IgD-negative memory B cell (primary cell): Measurements from ENCODE around the gene DRC3. TPM values are rescaled to one million over a fixed set of nuclear protein-coding genes. Genes with fewer than 3 reads are reported as not detected.

Experiments
- H3K27ac Mint-ChIP-seq, 3 donors: one replicate each; pipeline ENCODE4 v1.8.0; 2020 to 2022; ENCODE audit warnings: mild to moderate bottlenecking in 3 of 3, mixed read lengths in 3 of 3, moderate library complexity in 1 of 3
- H3K27me3 Mint-ChIP-seq: one replicate; pipeline ENCODE4 v1.8.0; 2021; ENCODE audit warnings: mixed read lengths
- H3K36me3 Mint-ChIP-seq: one replicate; pipeline ENCODE4 v1.8.0; 2020; ENCODE audit warnings: mild to moderate bottlenecking, mixed read lengths
- H3K4me1 Mint-ChIP-seq, 3 donors: one replicate each; pipeline ENCODE4 v1.8.0; 2020 to 2022; ENCODE audit warnings: mixed read lengths in 3 of 3, mild to moderate bottlenecking in 1 of 3
- H3K4me3 Mint-ChIP-seq, 4 donors: one replicate each; pipeline ENCODE4 v1.8.0; 2020 to 2022; ENCODE audit warnings: mild to moderate bottlenecking in 4 of 4, mixed read lengths in 4 of 4, moderate library complexity in 3 of 4
- H3K9me3 Mint-ChIP-seq, 3 donors: one replicate each; pipeline ENCODE4 v1.8.0; 2020 to 2021; ENCODE audit warnings: mixed read lengths in 3 of 3, mild to moderate bottlenecking in 1 of 3
- polyA plus RNA-seq: library from polyadenylated mRNA; unstranded; fragments of 300-500 nt; fragmentation: Illumina TruSeq; gene quantifications from one replicate; pipeline ENCODE4 v1.2.3, GENCODE V29; 2021

DRC3 gene
- polyA plus RNA-seq, 1 donor from 2014 or later = 0.90 TPM

DNA sequence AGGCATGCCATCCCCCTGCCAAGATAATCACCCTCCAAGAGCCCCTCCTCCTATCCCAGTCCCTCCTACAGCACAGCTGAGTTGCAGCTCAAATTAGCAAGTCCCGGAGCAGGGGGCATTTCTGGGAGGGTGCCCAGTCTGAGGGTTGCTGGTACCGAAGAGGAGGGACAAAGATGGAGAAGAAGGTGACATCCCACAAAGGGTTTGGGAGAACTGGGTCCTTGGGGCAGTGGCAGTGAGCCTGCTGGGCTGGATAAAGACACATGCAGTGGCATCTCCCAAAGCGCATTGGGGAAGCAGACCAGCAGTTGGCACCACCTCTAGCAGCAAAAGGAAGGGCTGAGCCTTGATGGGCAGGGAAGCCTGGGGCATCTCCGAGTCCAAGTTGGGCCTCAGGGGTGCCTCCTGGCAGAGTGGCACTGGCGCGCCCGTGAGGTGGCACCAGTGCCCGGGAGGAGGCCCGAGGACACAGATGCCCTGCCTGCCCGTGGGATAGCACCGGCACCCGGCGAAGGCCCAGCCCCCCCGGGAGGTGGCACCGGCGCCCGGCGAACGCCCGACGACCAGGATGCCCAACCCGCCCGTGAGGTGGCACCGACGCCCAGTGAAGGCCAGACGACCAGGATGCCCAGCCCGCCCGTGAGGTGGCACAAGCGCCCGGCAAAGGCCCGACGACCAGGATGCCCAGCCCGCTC is 1.1 kb upstream of the DRC3 start:
- H3K9me3 Mint-ChIP-seq = no peaks in the 10 kb centered on the region
- peaks cover 13 to 27% (median 16%) of the 10 kb centered on the region in 3 donors for H3K4me1 Mint-ChIP-seq
- peaks cover 1% of the 10 kb centered on the region for H3K36me3 Mint-ChIP-seq
- peak overlapping the region in 1 of 3 donors; percentile 3 for H3K27ac Mint-ChIP-seq
- H3K27me3 Mint-ChIP-seq = no peaks in the 10 kb centered on the region
- peak overlapping the region; percentile 76 to 92 (median 86) for H3K4me3 Mint-ChIP-seq

DNA sequence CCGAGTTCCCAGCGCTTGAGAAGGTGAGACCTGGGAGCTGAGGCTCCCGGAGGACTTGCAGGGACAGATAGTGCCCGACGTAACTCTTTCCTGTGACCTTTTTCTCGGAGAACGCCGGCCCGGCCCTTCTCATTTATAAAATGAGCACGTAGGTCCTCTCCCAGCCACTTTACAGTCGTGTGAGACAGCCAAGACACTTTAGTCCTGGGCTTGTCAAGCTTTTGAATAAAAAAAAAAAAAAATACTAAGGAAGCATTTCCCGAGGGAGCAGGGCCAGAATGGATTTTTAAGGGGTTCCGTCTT is 241 bp downstream of the DRC3 start:
- peaks cover 7 to 21% (median 16%) of the 10 kb centered on the region in 3 donors for H3K4me1 Mint-ChIP-seq
- H3K27me3 Mint-ChIP-seq = no peaks in the 10 kb centered on the region
- peaks cover 1% of the 10 kb centered on the region for H3K36me3 Mint-ChIP-seq
- H3K9me3 Mint-ChIP-seq = no peaks in the 10 kb centered on the region
- peak overlapping the region; percentile 86 to 99 (median 97) for H3K4me3 Mint-ChIP-seq
- H3K27ac Mint-ChIP-seq = peak overlapping the region; percentile 77 to 99 (median 97)

DNA sequence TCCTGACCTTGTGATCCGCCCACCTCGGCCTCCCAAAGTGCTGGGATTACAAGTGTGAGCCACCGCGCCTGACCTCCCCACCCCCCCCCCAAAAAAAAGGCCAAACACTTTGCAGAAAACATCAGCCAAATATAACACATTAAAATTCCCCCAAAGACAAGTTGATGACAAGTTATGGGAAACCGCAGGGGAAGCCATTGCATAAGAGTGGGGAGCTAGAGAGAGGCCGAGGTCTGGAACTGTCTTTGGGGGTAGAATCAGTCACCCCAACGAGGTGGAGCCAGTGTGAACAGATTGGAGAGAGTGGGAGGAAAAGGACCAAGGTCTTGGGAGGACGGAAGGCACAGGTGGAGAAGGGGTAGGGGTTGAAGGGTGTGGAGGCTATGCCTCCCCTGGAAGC is 2.8 kb downstream of the DRC3 start:
- Mint-ChIP-seq H3K27me3 (peaks cover 2% of the 10 kb centered on the region), H3K9me3 (no peaks in the 10 kb centered on the region), H3K36me3 (no peaks in the 10 kb centered on the region), H3K4me3 (no peak overlapping the region), H3K4me1 (peaks cover 12 to 21% (median 15%) of the 10 kb centered on the region in 3 donors), H3K27ac (no peak overlapping the region)

DNA sequence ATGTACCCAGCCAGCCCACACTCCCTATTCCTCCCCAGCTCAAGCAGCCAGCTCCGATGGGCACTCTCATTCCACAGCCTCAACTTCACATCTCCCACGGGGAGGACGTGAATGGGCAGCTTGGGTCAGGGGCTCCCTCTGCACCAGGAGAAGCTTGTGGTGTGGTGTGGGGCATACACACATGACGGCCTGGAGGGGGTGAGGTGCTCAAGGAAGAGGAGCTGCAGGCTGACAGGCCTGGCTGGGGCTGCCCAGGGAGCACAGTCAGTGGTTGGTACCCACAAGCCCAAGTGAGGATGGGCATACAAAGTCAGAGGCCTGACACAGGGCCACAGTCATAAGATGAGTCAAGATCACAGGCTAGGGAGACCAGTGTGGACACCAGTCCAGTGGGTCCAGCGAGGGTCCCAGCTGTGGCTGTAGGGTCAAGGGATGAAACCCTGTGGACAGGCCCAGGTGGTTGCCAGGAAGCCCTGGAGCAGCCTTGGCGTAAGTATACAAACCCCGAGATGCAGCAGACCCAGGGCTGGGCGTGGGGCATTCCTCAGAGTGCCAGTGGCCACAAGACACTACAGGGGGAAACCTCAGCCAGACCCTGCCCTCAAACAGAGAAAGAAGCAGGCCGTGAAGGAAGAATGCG is 4.4 kb downstream of the DRC3 start:
- H3K27me3 Mint-ChIP-seq = peaks cover 2% of the 10 kb centered on the region
- H3K36me3 Mint-ChIP-seq = no peaks in the 10 kb centered on the region
- peaks cover 9 to 12% (median 11%) of the 10 kb centered on the region in 3 donors for H3K4me1 Mint-ChIP-seq
- no peaks in the 10 kb centered on the region for H3K9me3 Mint-ChIP-seq
- peak overlapping the region in 1 of 3 donors; percentile 28 for H3K27ac Mint-ChIP-seq
- no peak overlapping the region for H3K4me3 Mint-ChIP-seq

DNA sequence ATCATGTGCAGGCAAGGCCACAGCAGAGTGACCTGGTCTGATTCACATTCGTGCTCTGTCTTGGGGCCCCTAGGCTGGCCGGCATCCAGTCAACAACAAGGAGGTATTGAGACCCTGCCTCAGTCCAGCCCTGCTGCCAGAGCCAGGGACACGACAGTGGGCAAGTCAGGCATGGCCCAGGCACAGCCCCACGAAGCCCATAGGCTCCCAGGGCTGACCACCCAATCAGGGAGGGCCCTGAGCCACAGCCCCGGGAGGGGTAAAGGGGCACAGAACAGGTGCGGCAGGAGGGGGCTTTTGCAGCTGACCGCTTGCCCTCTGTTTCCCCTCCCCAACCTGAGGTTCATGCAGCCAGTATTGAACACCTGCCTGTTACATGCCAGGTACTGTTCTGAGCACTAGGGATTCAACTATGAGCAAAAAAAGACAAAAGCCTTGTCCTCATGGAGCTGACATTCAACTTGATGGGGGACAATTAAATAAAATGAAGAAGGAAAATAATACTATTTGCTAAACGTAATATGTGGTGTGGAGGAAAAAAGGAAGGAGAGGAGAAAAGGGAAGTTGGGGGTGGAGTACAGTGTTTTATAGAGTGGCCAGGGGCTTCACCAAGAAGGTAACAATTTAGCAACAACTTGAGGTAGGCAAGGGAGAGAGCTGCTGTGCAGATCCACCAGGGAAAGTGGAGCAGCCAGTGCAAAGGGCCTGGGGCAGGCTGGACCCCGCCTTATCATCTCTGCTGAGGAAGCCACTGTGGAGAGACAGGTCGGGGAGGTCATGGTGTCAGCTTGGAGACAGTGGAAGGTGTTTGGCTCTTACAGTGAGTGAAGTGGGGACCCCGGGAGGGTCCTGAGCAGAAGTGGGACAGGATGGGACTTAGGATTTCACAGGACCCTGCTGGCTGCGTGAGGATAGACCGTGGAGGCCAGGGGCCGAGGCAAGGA is 6.1 kb downstream of the DRC3 start:
- H3K27me3 Mint-ChIP-seq = peaks cover 2% of the 10 kb centered on the region
- H3K4me1 Mint-ChIP-seq = peaks cover 3 to 6% (median 4%) of the 10 kb centered on the region in 3 donors
- H3K27ac Mint-ChIP-seq = no peak overlapping the region
- H3K4me3 Mint-ChIP-seq = no peak overlapping the region
- H3K9me3 Mint-ChIP-seq = no peaks in the 10 kb centered on the region
- no peaks in the 10 kb centered on the region for H3K36me3 Mint-ChIP-seq

DNA sequence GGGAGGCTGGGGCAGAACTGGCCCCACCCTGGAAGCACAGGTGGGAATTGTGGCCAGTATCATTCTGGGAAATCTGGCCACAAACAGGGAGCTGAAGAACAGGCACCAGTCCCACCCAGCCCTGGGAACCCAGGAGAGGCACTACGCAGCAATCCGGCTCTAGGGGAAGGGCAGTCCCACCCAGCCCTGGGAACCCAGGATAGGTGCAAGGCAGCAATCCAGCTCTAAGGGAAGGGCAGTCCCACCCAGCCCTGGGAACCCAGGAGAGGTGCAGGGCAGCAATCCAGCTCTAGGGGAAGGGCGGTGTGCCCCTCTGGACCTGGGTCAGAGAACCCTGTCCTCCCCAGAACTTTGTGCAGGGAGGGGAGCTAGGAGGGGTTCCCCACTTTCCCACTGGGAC is 7.1 kb downstream of the DRC3 start:
- no peak overlapping the region for H3K4me3 Mint-ChIP-seq
- no peaks in the 10 kb centered on the region for H3K36me3 Mint-ChIP-seq
- H3K9me3 Mint-ChIP-seq = no peaks in the 10 kb centered on the region
- H3K27me3 Mint-ChIP-seq = peaks cover 2% of the 10 kb centered on the region
- H3K27ac Mint-ChIP-seq = no peak overlapping the region
- peaks cover 3 to 6% (median 4%) of the 10 kb centered on the region in 3 donors for H3K4me1 Mint-ChIP-seq

DNA sequence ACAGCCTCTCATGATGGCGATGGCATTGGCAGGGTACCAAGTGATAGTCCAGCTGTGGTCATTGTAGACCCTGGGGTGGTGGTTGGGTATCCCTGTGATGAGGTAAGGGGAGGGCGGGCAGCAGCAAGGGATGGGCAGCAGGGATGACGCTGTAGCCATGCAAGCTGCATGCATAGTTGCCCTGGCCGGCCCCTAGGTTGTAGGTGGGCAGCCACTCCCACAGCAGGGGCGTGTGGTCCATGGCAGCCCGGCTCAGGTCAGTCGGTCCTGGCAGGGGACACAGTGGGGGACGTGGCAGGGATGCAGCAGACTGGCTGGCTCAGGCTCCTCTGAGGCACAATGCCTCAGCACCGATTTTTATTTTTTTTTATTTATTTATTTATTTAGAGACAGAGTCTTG is 8.7 kb downstream of the DRC3 start:
- H3K36me3 Mint-ChIP-seq = no peaks in the 10 kb centered on the region
- H3K27ac Mint-ChIP-seq = no peak overlapping the region
- H3K9me3 Mint-ChIP-seq = no peaks in the 10 kb centered on the region
- H3K4me3 Mint-ChIP-seq = no peak overlapping the region
- peaks cover 3 to 6% (median 4%) of the 10 kb centered on the region in 3 donors for H3K4me1 Mint-ChIP-seq
- H3K27me3 Mint-ChIP-seq = peaks cover 2% of the 10 kb centered on the region

DNA sequence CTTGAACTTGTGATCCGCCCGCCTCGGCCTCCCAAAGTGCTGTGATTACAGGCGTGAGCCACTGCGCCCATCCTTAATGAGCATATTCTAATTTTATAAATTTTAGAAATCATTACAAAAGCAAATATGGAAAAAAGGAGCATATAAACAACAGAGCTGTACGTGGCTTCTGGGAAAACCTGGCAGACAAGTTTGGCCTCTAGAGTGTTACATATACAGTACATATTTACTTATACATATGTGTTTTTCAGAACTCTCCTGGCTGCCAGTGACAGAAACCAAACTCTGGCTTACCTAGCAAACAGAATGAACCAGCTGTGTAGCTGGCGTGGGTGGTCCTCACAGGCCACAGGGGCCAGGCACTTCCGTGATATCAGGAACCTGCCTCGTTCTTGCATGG is 10.1 kb downstream of the DRC3 start:
- H3K9me3 Mint-ChIP-seq = no peaks in the 10 kb centered on the region

DNA sequence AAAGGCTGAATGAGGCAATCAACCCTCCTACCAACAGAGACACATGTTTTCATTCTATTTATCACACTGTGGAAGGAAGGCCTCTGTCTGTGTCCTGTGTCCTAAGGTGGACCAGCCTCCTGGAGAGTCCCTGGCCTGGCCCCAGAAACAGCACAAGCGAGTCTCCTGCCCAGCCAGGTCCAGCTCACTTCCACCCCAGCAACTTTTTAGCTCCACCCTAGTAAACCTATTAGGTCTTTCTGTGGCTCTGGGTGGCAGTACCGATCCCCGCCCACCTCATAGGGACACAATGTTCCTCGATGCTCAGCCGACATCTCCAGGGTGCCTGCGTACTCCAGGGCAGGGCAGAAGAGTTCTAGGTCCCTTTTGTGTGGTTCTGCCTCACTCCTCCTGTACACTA is 10.7 kb downstream of the DRC3 start:
- peaks cover 2% of the 10 kb centered on the region for H3K27me3 Mint-ChIP-seq
- H3K27ac Mint-ChIP-seq = peak overlapping the region in 1 of 3 donors; percentile 8
- no peaks in the 10 kb centered on the region for H3K9me3 Mint-ChIP-seq
- H3K36me3 Mint-ChIP-seq = no peaks in the 10 kb centered on the region
- peaks cover 3 to 6% (median 4%) of the 10 kb centered on the region in 3 donors for H3K4me1 Mint-ChIP-seq
- no peak overlapping the region for H3K4me3 Mint-ChIP-seq

More for the DNA sequence above, 10.1 kb downstream of the DRC3 start:
- Mint-ChIP-seq H3K27ac (no peak overlapping the region), H3K4me3 (no peak overlapping the region), H3K4me1 (peaks cover 3 to 6% (median 4%) of the 10 kb centered on the region in 3 donors), H3K36me3 (no peaks in the 10 kb centered on the region), H3K27me3 (peaks cover 2% of the 10 kb centered on the region)

DNA sequence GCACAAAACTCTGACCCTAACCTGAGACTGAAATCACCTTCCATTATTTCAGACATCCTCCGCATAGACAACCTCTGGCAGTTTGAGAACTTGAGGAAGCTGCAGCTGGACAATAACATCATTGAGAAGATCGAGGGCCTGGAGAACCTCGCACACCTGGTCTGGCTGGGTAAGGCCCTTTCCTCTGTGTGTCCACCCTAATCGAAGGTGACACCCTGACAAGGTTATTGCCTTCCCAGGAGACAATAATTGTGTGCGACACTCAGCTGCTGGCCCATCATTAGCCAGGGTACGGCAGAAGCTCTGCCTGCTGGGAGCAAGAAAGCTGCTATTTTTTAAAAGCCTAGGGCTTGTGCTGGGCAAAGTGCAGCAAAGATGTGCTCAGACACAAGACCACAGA is 11.1 kb downstream of the DRC3 start:
- peaks cover 1% of the 10 kb centered on the region for H3K27me3 Mint-ChIP-seq
- H3K4me3 Mint-ChIP-seq = no peak overlapping the region
- H3K27ac Mint-ChIP-seq = peak overlapping the region in 1 of 3 donors; percentile 8
- H3K4me1 Mint-ChIP-seq = peaks cover 2 to 4% (median 3%) of the 10 kb centered on the region in 3 donors
- no peaks in the 10 kb centered on the region for H3K36me3 Mint-ChIP-seq
- H3K9me3 Mint-ChIP-seq = no peaks in the 10 kb centered on the region

DNA sequence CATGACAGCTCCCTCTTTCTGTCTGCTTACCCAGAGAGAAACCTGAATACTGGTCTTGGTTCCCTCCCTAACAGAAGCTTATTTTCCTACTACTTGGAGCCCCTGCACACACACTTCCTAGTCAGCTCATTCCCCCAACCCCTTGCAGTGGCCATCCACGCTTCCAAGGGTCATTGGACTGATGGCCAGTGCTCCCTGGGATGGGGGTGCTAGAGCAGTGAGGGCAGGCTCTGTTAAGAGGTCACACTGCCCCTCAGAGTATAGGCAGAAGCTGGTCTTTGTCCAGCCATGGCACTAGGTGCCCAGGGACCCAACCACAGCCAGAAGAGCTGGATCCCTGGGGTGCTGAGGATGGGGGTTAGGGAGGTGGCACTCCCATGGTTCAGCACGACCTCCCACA is 12.5 kb downstream of the DRC3 start:
- Mint-ChIP-seq H3K4me1 (no peaks in the 10 kb centered on the region), H3K9me3 (no peaks in the 10 kb centered on the region), H3K4me3 (no peak overlapping the region), H3K27ac (peak overlapping the region in 1 of 3 donors; percentile 53), H3K36me3 (no peaks in the 10 kb centered on the region), H3K27me3 (no peaks in the 10 kb centered on the region)

DNA sequence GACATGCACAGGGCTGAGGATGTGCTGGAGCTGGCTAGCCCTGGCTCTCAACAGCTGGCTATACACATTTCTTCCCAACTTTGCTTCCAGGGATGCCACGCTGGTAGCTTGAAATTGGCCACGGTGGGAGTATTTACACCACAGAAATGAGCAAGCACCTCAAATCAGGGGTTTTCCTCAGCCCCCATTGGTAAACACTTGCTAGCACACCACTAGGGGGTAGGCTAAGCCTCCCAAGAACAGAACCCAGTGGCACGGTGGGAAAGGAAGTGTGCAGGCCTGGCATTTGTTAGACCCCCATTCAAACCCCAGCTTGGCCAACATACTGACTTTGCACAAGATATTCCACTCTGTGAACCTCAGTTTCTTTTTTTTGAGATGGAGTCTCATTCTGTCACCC is 12.9 kb downstream of the DRC3 start:
- Mint-ChIP-seq H3K27ac (no peak overlapping the region), H3K9me3 (no peaks in the 10 kb centered on the region), H3K4me3 (no peak overlapping the region), H3K4me1 (peaks cover 0 to 2% (median 0%) of the 10 kb centered on the region in 3 donors), H3K36me3 (no peaks in the 10 kb centered on the region), H3K27me3 (no peaks in the 10 kb centered on the region)

DNA sequence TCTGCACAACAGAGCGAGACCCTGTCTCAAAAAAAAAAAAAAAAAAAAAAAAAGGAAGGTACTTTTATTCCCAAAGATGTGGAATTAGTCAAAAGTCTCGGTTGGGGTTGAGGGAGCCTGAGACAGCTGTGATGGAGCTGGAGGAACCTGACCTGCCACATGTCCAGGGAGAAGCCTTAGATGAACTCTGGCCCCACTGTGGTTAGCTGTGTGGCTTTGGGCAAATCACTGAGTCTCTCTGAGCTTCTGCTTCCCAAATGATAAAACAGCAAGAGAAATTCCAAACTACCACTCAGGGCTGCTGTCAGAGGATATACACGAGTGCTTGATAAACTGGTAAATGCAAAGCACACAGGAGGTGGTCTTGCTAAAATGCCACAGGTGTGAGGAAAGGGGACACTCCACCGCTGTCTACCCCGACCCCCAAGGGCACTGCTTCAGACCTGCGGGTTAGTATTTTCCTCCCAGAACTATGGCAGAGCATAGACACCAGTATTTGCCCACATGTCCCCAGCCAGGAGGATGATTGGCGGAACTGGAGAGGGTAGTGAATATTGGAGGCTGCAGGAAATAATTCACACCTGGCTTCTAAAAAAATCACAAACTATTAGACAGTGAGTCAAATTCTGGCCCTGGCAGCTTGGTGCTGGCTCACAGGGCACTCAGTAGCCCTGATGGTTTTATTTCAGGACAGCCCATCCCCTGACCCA is 14.7 kb downstream of the DRC3 start:
- no peaks in the 10 kb centered on the region for H3K36me3 Mint-ChIP-seq
- no peaks in the 10 kb centered on the region for H3K9me3 Mint-ChIP-seq
- H3K27ac Mint-ChIP-seq = no peak overlapping the region
- peaks cover 0 to 2% (median 0%) of the 10 kb centered on the region in 3 donors for H3K4me1 Mint-ChIP-seq
- no peaks in the 10 kb centered on the region for H3K27me3 Mint-ChIP-seq
- no peak overlapping the region for H3K4me3 Mint-ChIP-seq

DNA sequence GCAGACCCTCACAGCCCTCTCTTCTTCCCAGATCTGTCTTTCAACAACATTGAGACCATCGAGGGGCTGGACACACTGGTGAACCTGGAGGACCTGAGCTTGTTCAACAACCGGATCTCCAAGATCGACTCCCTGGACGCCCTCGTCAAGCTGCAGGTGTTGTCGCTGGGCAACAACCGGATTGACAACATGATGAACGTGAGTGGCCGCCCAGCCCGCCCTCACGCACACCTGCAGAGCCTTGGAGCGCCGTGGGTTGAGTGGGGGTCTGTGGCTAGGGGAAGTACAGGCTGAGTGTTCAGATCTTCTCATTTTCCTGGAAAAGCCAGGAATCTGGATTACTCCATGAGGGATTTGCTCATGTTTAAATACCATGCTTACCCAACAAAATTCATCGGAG is 15.2 kb downstream of the DRC3 start:
- peaks cover 0 to 4% (median 0%) of the 10 kb centered on the region in 3 donors for H3K4me1 Mint-ChIP-seq
- H3K4me3 Mint-ChIP-seq = no peak overlapping the region
- H3K27me3 Mint-ChIP-seq = no peaks in the 10 kb centered on the region
- H3K9me3 Mint-ChIP-seq = no peaks in the 10 kb centered on the region
- H3K36me3 Mint-ChIP-seq = no peaks in the 10 kb centered on the region
- H3K27ac Mint-ChIP-seq = no peak overlapping the region
